ENCODE measurements around the gene MAX. TPM values are rescaled to one million over a fixed set of nuclear protein-coding genes. Genes with fewer than 3 reads are reported as not detected.

Gene MAX
- total and polyA plus RNA-seq, 2 donors (not counting 1 experiment from before 2014, with no cell fraction given), result 98.6 to 130 TPM

GRCh38 chr14:65077318-65077717, 25.0 kb downstream of the MAX start:
- H3K27ac ChIP-seq (ENCODE audit: low read length in 2 of 2), result no peak overlapping the region
- no peak overlapping the region for H3K4me3 Mint-ChIP-seq
- ATAC-seq (ENCODE audit: low read depth) (no peak), DNase-seq (no peak)
- intact Hi-C loops (cut with micrococcal nuclease), result no loop called here
- H3K9me3 ChIP-seq (ENCODE audit: control extremely low read depth in 1 of 3, control insufficient read depth in 2 of 3, insufficient read depth in 1 of 3, low read length in 2 of 3), result no peaks in the 10 kb centered on the region
- peaks cover 11 to 24% of the 10 kb centered on the region in 2 donors for H3K4me1 ChIP-seq (ENCODE audit: control insufficient read depth in 2 of 2, insufficient read depth in 2 of 2, low read length in 2 of 2)
- H3K9ac ChIP-seq (ENCODE audit: low read length), result no peak overlapping the region
- no peak overlapping the region for H3K4me2 ChIP-seq (replicated peaks; ENCODE audit: low read depth, low read length, poor library complexity, severe bottlenecking)
- POLR2A ChIA-PET, result no interaction called here
- no CpG with 5 or more reads among the region's 2 CpGs for WGBS (ENCODE audit: insufficient coverage)
- peaks cover 73% of the 10 kb centered on the region for H4K20me1 ChIP-seq (ENCODE audit: control insufficient read depth, insufficient read depth, low read length, poor library complexity, severe bottlenecking)
- no peak overlapping the region for H3K27ac Mint-ChIP-seq
- peaks cover 38% of the 10 kb centered on the region for H3K79me2 ChIP-seq (ENCODE audit: control insufficient read depth, insufficient read depth, low read length)
- no peaks in the 10 kb centered on the region for H3K9me3 Mint-ChIP-seq (ENCODE audit: insufficient read depth)
- H3K27me3 ChIP-seq (replicated peaks in 1 of 4; ENCODE audit: control extremely low read depth in 1 of 4, control insufficient read depth in 3 of 4, insufficient read depth in 4 of 4, low read length in 3 of 4), result no peaks in the 10 kb centered on the region
- H3K27me3 Mint-ChIP-seq, result no peaks in the 10 kb centered on the region
- CTCF ChIA-PET, result no interaction called here
- no peak overlapping the region for H2AFZ ChIP-seq (ENCODE audit: insufficient read depth, low read depth, low read length, poor library complexity, severe bottlenecking)
- H3K36me3 ChIP-seq (replicated peaks in 1 of 2; ENCODE audit: control extremely low read depth in 1 of 2, control insufficient read depth in 1 of 2, extremely low read depth in 1 of 2, insufficient read depth in 2 of 2, low read length in 1 of 2), result peaks cover 0 to 77% of the 10 kb centered on the region in 2 experiments
- no peak for TF ChIP-seq CTCF (IDR thresholded peaks at IDR 0.05)
- TF ChIP-seq EZH2 (IDR thresholded peaks at IDR 0.05; ENCODE audit: borderline replicate concordance, insufficient read depth, low read depth, low read length, poor library complexity, severe bottlenecking), result no peak
- peaks cover 38% of the 10 kb centered on the region for H3K4me1 Mint-ChIP-seq
- H3K4me3 ChIP-seq (ENCODE audit: control extremely low read depth in 1 of 5, extremely low read depth in 1 of 5, insufficient read depth in 1 of 5, low read depth in 2 of 5, low read length in 4 of 5), result no peak overlapping the region

GRCh38 chr14:65075628-65076325, 26.5 kb downstream of the MAX start:
- POLR2A ChIA-PET, result no interaction called here
- intact Hi-C loops (cut with micrococcal nuclease), result no loop called here
- Mint-ChIP-seq H3K27me3 (no peaks in the 10 kb centered on the region), H3K4me3 (no peak overlapping the region), H3K9me3 (ENCODE audit: insufficient read depth) (no peaks in the 10 kb centered on the region), H3K27ac (peak overlapping the region; percentile 56), H3K4me1 (peaks cover 27% of the 10 kb centered on the region)
- no peak for TF ChIP-seq EZH2 (IDR thresholded peaks at IDR 0.05; ENCODE audit: borderline replicate concordance, insufficient read depth, low read depth, low read length, poor library complexity, severe bottlenecking)
- no peak for TF ChIP-seq CTCF (IDR thresholded peaks at IDR 0.05)
- DNase-seq (no peak), ATAC-seq (ENCODE audit: low read depth) (no peak)
- WGBS (ENCODE audit: insufficient coverage), result 82% methylated on average over 13 of the region's 17 CpGs
- peaks cover 22% of the 10 kb centered on the region for H3K79me2 ChIP-seq (ENCODE audit: control insufficient read depth, insufficient read depth, low read length)
- H3K36me3 ChIP-seq (replicated peaks in 1 of 2; ENCODE audit: control extremely low read depth in 1 of 2, control insufficient read depth in 1 of 2, extremely low read depth in 1 of 2, insufficient read depth in 2 of 2, low read length in 1 of 2), result peaks cover 0 to 65% of the 10 kb centered on the region in 2 experiments
- H3K4me3 ChIP-seq (ENCODE audit: control extremely low read depth in 1 of 5, extremely low read depth in 1 of 5, insufficient read depth in 1 of 5, low read depth in 2 of 5, low read length in 4 of 5), result no peak overlapping the region
- H3K27ac ChIP-seq (ENCODE audit: low read length in 2 of 2), result no peak overlapping the region
- no peaks in the 10 kb centered on the region for H3K9me3 ChIP-seq (ENCODE audit: control extremely low read depth in 1 of 3, control insufficient read depth in 2 of 3, insufficient read depth in 1 of 3, low read length in 2 of 3)
- no peaks in the 10 kb centered on the region for H3K27me3 ChIP-seq (replicated peaks in 1 of 4; ENCODE audit: control extremely low read depth in 1 of 4, control insufficient read depth in 3 of 4, insufficient read depth in 4 of 4, low read length in 3 of 4)
- CTCF ChIA-PET, result no interaction called here
- H3K9ac ChIP-seq (ENCODE audit: low read length), result no peak overlapping the region
- no peak overlapping the region for H3K4me2 ChIP-seq (replicated peaks; ENCODE audit: low read depth, low read length, poor library complexity, severe bottlenecking)
- H3K4me1 ChIP-seq (ENCODE audit: control insufficient read depth in 2 of 2, insufficient read depth in 2 of 2, low read length in 2 of 2), result peaks cover 11 to 12% of the 10 kb centered on the region in 2 donors
- peaks cover 65% of the 10 kb centered on the region for H4K20me1 ChIP-seq (ENCODE audit: control insufficient read depth, insufficient read depth, low read length, poor library complexity, severe bottlenecking)
- H2AFZ ChIP-seq (ENCODE audit: insufficient read depth, low read depth, low read length, poor library complexity, severe bottlenecking), result no peak overlapping the region
